ENCODE measurements around the gene CFAP119.
"Not testable (repeated sequence)": the region's sequence is repeated elsewhere in the genome, so short reads cannot be mapped to it uniquely, and the experiment has no call there.

The CFAP119 gene

DNA sequence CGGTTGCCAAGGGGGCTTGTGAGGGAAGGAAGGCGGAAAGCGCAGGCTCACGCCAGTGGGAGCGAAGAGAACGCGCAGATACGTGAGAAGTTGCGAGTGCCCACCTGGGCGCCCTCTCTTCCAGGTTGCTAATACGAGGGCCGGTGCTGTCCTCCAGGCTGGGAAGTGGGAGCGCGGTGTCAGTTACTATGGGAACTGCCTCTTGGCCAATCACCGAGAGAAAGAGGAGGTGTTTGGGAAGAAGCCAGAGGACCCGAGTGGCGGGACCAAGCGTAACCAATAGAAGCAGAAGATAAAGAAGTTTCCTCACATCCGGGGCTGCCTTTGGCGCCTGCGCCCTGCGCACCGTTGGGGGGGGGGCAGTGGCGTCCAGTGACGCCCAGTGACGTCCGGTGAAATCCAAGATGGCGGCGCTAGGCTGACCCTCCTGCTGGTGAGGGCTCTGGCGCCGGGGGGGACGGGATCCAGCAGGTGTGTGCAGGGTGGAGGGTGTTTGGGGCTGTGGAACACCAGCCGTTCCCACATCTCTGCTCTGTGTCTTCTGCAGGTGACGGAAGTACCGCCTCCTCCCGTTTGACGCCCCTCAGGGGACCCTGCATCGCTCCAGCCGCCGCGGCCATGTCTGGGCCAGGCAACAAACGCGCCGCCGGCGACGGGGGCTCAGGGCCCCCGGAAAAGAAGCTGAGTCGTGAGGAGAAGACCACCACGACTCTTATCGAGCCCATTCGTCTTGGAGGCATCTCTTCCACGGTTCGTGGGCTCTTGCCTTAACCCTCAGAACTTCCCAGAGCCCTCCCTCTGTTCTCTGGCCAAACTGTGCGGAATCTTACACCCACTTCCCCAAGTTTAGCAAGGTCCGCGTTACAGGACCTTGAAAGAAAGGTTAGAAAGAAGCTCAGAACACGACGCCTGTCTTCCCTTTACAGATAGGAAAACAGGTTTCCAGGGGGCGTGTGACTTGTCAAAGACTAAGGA is at the start of gene CFAP119, which contains the start of gene RNF40:
TSS of gene CFAP119 (minus strand) at position 135 of the 975 bp plus-strand sequence. CDS start 314 bp downstream, outside the sequence.
TSS of gene RNF40 (plus strand) at position 395 of the 975 bp plus-strand sequence. CDS start at position 619, 224 bp downstream.
- DNase-seq (ENCODE audit: low read depth) = peak; percentile 90

DNA sequence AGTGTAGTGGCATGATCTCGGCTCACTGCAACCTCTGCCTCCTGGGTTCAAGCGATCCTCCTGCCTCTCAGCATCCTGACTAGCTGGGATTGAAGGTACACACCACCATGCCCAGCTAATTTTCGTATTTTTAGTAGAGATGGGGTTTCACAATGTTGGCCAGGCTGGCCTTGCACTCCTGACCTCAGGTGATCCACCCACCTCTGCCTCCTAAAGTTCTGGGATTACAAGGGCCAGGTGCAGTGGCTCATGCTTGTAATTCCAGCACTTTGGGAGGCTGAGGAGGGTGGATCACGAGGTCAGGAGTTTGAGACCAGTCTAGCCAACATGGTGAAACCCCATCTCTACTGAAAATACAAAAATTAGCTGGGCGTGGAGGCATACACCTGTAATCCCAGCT is 47.8 kb upstream of the CFAP119 start:
- not testable (repeated sequence) for DNase-seq (ENCODE audit: low read depth)

DNA sequence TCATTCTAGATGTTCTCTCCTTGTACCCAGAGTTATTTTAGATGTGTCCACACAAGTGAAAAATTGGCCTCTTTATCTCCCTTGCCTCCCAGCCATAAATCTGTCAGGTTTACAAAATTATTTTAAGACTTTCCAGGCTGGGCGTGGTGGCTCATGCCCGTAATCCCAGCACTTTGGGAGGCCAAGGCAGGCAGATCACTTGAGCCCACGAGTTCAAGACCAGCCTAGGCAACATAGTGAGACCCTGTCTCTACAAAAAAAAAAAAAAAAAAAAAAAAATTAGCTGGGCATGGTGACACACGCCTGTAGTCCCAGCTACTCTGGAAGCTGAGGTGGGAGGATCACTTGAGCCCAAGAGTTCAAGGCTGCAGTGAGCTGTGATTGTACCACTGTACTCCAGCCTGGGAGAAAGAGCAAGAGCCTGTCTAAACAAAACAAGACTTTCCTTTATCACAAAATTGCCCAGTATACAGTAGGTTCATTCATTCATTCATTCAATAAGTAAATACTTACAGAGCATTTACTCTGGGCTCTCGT is 47.1 kb upstream of the CFAP119 start:
- not testable (repeated sequence) for DNase-seq (ENCODE audit: low read depth)

DNA sequence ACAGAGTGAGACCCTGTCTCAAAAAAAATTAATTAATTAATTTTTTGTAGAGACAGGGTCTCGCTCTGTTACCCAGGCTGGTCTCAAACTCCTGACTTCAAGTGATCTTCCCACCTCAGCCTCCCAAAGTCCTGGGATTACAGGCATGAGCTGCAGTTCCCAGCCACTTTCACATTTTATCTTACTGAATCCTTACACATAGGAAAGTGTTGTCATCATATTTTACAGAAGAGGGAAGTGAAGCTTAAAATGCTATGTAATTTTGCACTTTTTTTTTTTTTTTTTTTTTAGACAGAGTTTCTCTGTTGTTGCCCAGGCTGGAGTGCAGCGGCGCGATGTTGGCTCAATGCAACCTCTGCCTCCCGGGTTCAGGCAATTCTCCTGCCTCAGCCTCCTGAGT is 46.3 kb upstream of the CFAP119 start:
- DNase-seq (ENCODE audit: low read depth) = no peak

DNA sequence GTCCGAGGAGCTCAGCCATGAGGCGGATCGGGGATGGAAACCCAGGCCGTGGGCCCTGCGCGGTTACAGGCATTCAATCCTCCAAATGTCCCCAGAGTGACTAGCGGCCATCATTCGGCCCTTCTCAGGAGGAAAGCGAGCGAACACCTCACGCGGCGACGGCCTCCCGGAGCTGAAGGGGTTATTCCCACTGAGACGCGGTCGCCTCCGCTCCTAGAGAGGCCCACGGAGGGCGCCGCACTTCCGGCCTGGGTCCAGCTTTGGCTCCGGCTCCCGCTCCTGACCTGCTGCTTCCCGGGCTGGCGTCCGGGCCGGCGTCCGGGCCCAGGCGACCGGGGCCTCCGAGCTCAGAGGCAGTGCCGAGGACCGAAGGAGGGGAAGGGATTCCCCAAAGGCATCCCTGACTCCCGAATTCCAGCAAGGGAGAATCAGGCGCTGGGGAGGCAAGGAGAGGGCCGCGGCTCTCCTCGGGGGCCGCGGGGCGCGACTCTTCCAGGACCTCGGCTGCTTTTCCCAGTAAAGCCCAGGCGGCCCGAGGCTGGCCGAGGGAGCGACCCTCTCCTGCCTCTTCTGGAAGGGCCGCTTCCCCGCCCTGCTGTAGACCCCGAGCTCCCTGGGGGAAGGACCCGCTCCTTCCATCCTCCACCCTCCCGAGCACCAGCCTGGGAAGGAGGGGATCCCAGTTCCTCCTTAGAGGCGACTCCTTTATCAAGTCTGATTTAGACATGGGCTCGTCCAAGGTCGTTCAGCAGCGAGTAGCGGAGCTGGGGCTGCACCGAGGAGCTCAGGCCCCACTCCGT is 43.7 kb upstream of the CFAP119 start:
- peak; percentile 8 for DNase-seq (ENCODE audit: low read depth)

DNA sequence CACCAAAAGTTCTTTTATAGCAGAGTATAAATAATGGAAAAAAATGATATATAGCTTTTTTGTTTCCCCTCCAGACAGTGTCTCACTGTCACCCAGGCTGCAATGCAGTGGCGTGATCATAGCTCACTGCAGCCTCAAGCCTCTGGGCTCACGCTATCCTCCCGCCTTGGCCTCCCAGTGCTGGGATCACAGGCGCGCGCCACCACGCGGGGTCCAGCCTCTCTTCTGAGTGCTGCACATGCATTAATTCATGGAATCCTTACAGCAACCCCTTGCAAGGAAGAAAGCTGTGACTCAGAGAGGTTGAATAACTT is 43.2 kb upstream of the CFAP119 start:
- DNase-seq (ENCODE audit: low read depth) = no peak

DNA sequence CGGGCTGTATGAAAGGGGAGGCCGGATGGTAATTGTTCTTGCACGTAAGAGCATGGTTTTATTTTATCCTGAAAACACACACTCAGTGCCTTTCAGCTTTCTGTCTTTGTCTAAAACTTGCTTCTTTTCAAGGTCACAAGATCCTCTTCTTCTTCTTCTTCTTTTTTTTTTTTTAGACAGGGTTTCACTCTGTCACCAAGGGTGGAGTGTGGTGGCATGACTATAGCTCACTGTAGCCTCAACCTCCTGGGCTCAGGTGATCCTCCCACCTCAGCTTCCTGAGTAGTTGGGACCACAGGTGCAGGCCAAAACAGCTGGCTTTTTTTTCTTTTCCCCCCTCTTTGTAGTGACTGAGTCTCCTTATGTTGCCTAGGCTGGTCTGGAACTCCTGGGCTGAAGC is 41.1 kb upstream of the CFAP119 start:
- no peak for DNase-seq (ENCODE audit: low read depth)

DNA sequence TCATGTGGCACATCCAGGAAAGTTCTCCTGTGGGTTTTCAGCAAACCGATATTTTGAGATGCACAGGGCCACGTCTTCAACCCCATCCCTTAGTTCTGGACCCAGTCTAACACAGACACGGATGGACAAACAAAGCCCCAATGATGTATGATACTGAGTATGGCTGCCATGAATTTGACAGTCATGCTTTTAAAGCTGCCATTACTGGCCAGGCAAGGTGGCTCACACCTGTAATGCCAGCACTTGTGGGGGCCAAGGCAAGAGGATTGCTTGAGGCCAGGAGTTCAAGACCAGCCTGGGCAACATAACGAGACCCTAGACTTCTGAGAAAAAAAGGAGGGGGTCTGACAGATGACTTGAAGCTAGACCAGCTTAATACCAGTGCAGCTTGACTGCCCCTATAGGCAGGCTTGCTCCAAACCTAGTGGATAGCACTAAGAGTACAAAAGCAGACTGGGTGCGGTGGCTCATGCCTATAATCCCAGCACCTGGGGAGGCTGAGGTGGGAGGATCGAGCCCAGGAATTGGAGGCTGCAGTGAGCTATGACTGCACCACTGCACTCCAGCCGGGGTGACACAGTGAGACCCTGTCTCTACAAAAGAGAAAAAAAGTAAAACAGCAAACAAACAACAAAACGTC is 35.9 kb upstream of the CFAP119 start:
- DNase-seq (ENCODE audit: low read depth) = no peak

DNA sequence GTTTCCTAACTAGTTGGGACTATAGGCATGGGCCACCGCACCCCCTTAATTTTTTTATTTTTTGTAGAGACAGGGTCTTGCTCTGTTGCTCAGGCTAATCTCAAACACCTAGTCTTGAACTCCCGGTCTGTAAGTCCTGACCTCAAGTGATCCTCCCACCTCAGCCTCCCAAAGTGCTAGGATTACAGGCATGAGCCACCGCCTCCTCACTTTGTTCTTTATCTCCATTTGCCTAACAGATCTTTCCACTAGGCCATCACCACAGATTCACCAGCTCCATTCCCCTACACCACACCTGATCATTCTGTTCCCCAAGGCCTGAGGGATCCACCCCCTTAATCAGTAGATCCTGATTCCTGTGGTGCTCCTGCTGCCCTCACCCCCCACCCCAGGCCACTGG is 32.8 kb upstream of the CFAP119 start:
- DNase-seq (ENCODE audit: low read depth) = no peak

DNA sequence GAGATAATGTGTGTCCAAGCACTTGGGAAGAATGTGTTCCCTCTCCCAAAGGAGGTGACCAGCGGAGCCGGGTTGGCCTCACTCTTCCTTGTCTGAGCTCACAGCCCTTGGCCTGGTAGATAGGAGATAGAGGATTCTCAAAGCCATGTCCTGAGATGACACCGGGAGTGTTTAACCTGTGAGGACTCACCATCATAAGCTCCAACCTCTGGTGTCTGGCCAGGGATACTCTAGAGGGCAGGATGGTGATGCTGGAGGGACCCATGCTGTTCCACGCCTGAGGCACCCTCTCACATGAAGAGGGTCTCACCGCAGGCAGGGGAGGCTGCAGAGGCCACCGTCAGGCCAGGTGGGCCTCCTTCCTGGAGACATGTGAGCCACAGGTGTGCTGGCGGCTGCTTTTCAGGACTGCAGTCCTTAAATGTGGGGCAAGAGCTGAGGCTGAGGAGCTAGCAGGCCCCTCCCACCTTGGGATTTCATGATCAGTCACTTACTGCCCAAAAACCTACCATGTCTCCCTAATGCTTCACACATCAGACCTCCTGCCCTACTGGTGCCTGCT is 31.7 kb upstream of the CFAP119 start:
- no peak for DNase-seq (ENCODE audit: low read depth)

DNA sequence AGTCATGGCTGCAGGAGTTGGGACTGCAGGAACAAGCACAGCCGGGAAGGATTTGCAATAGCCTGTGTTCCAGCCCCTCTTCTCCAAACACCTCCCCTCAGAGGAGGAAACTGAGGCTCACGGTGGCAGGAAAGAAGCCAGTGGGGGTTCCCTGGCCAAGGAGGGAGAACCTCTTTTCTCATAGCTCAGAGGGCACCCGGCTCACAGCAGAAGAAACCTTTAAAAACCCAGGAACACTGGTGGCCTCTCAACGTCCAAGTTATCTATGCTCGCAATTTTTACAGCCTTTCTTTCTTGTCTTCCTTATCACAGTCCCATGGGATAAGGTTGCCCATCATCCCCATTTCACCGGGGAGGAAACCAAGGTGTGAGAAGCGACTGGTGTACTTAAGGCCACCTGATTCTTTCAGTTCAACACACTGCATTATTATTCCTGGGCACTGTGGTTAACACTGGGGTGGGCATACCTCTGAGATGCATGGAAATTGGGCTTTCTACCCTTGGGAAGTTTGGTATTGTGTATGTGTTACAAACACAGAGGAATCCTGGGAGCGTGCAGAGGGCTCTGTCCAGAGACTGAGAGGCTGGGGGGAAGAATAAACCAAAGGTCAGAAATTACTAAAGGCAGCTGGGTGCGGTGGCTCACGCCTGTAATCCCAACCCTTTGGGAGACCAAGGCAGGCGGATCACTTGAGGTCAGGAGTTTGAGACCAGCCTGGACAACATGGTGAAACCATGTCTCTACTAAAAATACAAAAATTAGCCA is 25.9 kb upstream of the CFAP119 start:
- DNase-seq (ENCODE audit: low read depth) = no peak

DNA sequence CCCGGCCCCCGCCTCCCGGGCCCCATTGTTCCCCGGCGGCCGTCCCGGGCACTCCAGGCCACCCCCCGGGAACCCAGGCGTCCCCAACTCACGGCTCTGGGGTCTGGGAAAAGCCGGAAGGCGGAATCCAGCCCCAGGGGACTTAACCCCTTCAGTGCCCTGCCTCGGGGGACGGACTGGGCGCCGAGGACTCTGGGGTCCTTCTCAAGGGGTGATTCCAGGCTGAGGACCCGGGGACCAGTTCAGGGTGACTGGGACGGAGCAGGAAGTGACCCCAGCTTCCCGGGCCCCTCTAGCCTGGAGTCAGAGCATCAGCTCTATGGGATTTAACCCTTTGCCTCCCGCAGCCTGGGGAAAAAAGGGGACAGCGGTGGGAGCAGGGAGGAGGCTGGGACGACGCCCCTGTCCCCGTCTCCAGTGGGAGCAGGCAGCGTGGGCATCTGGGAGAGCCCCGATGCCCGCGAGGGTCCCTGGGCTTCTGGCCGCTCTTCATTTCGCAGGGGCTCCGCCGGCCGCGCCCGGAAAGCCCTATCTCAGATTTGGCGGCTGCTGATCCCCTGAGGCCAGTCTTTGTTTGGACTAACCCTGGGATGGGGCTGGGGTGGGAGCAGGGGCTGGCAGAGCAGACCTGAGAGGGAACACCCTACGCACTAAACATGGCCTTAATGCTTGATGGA is 25.2 kb upstream of the CFAP119 start, which contains the start of gene ZNF629:
TSS of gene ZNF629 (minus strand) at position 270 of the 677 bp plus-strand sequence. CDS start 2,723 bp downstream, outside the sequence.
- DNase-seq (ENCODE audit: low read depth) = no peak

DNA sequence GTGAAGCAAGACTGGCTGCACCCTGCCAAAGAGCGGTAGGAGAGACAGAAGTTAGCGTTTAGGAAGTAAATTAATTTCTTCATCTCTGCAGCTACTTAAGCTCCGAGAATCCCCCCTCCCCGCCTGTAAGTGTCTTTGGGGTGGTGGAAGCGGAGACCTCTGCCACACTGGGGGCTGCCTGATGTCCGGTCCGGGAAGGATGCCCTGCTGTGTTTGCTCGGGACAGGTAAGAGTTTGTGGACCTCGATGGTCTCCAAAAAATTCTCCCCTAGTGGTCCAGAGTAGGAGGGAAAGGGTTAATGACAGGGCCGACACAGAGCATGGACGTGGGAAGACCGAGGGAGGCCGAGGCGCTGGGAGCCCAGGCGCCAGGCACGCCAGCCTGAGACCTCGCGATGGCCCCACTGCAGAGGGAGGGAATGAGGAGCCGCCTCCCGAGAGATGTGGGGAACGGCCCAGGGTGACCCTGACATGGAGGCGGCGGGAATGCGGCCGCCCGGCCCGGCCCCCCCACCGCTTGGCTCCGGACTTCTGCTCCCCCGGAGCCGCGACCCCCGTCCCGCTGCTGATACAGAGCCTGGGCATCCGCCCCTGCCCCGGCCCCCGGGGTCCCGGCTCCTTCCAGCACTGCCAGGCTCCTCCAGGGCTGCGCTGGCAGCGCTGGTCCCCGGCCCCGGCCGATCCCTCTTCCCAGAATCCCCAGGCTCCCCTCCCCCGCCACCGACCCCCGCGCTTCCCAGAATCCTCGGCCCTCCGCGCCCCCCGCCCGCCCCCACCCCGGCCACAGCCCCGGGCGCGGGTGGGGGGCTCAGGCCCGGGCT is 24.5 kb upstream of the CFAP119 start:
- DNase-seq (ENCODE audit: low read depth) = no peak

DNA sequence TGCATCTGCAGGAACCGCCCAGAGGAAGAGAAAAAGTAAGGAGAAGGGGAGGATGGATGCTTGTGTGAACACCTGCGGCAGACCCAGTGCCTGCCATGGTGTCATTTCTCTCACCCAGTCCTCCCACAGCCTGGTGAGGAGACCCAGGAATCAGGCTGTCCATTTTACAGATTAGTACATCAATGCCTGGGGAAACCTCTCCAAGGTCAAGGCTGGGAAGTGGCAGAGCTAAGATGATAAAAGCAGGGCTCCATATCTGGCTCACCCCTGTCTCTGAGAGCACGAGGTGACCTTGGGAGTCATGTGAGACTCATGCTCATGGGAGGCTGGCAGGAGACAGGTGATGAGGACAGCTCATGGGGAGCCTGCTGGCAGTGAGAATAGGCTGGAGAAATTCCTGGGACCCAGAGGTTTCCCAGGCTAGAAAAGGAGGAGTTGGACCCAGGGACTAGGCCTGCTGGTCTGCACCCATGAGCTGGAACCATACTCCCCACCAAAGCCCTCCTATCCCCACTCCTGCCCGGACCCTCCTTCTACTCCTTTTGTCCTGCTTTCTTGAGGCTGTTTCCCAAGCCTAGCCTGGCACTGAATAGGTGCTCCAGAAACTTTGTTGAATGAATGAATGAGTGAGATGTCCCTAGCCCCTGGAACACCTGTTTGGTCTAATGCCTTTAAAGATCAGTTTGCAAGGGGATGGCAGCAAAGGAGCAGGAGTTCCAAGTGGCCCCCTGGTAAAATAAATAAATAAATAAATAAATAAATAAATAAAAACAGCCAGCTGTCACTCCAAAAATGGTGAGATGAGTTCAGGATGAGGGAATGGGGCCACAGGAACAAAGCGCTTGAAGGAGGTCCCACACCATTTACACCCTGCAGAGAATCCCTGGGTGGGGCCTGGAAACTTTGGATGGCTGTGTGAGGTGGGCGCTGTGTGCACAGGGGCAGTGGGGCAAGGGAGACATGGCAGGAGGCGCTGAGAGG is 23.6 kb upstream of the CFAP119 start:
- DNase-seq (ENCODE audit: low read depth) = no peak

DNA sequence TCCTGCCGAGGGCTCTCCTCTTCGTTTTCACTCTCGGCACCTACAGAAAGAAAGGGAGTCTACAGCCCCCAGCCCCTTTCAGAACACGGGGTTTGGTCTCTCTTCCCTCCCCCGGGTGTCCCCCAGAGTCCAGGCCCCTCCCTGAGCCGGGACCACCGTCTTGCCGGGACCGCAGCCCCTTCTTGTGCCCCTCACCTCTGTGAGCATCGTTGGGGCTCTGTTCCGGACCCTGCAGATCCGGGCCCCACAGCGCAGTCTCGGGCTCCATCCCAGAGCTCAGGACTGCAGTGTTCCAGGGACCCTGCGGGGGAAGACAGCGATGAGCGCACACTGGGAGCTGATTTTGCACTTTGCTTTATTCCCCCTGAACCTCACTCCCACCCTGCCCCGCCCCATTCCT is 22.4 kb upstream of the CFAP119 start:
- no peak for DNase-seq (ENCODE audit: low read depth)

DNA sequence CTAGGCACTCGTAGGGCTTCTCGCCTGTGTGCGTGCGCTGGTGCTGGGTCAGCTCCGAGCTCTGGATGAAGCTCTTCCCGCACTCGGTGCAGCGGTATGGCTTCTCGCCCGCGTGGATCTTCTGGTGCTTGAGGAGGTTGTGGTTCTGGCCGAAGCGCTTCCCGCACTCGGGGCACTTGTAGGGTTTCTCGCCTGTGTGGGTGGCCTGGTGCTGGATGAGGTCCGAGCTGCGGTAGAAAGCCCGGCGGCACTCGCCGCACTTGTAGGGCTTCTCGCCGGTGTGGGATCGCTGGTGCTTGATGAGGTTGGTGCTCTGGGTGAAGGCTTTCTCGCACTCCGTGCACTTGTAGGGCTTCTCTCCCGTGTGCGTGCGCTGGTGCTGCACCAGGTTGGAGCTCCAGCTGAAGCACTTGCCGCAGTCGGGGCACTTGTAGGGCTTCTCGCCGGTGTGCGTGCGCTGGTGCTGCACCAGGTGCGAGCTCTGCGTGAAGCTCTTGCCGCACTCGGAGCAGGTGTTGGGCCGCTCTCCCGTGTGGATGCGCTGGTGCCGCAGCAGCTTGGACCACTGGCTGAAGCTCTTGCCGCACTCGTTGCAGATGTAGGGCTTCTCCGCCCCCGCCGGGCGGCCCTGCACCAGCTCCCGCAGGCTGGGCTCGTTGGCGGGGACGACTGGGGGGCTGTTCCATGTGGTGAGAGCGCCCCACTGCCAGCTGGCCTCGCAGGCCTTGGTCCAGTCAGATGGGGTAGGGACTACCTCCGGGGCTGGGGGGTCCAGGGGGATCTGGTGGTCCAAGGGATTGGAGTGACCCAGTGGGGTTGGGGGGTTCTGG is 21.6 kb upstream of the CFAP119 start:
- no peak for DNase-seq (ENCODE audit: low read depth)
